ENCODE data around the gene UBE2F.
"Not testable (repeated sequence)": the region's sequence is repeated elsewhere in the genome, so short reads cannot be mapped to it uniquely, and the experiment has no call there.

UBE2F gene

DNA sequence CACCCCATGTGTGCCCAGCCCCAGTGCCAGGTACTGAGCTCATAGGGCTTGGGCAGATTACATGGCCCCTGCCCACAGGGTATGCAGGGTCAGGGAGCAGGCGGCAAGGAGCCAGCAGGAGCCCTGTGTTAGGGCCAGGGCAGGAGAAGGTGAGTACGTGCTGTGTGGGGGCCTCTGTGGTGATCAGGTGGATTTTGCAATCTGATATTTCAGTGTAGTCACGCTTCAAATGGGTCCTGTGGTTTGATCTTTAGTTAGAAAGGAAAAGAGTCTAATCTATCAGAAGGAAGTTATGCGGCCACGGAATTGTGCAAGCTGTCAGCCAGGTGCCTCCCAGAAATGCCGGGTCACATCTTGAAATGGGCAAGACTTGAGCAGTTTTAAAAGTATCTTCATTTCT is 13.9 kb downstream of the UBE2F start:
- DNase-seq = no peak

DNA sequence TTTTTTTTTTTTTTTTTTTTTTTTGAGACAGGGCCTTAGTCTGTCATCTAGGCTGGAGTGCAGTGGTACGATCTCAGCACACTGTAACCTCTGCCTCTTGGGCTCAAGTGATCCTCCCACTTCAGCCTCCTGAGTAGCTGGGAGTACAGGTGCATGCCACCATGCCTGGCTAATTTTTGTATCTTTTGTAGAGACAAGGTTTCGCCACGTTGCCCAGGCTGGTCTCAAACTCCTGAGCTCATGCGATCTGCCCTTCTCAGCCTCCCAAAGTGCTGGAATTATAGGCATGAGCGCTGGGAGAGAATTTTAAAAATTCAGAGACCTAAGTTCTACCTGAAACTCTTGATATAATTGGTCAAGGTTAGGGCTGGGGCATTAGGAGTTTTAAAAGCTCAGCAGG is 14.8 kb downstream of the UBE2F start:
- DNase-seq = not testable (repeated sequence)

DNA sequence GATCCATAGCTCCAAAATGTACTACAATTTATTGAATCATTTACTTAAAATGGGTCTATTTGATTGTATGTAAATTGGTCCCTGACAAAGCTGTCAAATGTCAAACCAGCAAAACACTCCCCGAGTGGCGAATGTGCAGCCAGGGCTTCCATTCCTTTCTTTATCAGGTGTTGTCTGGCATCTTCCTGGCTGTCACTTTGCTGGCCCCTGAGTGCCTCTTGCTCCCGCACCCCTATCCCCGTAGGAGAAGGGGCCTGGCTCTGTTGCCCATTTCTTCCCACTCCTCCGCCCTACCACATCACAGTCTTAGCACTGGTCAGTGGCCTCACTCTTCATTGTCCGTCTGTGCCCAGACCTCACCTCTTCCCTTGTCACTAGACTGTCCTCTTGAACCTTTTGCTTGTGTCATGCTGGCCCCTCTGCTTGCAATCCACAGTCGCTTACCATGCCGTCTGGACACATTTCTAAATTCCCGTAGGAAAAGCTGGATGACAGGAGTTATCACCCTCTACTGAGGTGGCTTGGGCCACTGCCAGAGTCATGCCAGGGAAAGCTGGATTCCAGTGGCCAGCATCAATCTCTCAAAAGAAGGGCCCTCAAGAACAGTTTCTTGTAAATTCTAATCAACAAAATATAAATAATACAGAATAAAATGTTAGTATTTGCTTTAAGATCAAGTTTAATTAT is 15.4 kb downstream of the UBE2F start:
- no peak for DNase-seq

DNA sequence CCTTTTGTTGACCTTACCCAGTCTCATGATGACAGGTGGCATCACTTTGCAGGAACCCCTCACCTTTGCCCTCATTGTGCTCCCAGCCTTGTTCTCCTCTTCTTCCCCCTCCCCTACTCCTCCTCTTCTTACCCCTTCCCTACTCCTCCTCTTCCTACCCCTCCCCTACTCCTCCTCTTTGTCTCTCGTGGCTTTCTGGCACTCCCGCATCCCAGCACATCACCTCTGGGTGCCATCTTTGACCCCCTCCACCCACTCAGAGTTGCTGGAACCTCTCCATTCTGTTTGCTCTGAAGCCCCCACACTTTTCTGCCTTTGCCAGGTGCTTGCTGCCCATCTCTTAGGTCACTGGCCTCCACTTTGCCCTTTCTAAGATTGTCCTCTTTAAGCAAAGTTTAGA is 17.1 kb downstream of the UBE2F start:
- no peak for DNase-seq

DNA sequence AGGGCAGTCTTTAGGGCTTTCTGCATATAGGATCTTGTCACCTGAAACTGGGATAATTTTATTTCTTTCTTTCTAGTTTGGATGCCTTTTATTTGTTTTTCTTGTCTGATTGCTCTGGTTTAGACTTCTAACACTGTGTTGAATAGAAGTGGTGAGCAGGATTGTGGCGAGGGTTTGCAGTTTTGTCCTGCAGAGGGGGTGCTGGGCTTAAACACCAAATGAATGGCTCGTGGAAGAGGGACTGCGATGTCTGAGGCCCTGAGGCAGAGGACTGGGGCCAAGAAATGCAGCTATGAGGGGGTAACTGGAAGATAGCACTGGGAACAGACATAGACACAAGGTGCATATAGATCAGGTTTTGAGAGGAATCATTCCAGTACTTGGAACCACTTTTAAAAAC is 20.5 kb downstream of the UBE2F start:
- no peak for DNase-seq

DNA sequence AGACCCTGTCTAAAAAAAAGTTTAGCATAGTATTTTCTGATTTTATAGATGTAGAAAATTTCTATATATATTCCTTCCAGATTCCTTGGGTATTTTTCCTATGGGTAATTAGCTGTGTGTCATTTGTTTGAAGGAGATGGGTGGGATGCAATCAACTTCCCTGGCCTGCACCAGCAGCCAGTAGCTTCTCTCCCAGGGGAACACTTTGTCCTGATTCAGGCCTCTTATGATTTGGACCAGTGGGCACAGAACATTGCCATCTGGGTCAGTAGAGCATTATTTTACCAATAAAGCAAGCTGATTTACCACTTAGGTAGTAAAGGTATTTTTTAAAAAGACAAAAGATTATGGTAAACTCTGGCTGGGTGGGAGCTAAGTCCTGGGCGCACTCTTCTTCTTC is 26.9 kb downstream of the UBE2F start:
- DNase-seq = no peak

DNA sequence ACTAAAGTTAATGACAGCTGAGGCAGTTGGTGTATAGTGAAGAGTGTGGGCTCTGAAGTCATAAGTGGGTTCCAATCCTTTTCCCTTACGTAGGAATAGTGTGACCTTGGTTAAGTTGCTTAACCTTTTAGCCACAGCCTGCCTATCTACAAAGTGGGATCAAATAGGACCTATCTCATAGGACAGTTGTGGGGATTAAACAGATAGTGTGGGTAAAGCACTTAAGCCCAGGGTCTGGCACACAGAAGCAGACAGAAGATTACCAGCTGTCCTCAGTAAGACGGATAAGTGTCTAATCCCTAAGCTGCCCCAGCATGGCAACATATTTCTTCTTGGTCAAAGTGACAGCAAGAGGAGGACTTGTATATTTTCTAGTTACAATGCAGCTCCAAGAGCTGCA is 28.2 kb downstream of the UBE2F start:
- no peak for DNase-seq

DNA sequence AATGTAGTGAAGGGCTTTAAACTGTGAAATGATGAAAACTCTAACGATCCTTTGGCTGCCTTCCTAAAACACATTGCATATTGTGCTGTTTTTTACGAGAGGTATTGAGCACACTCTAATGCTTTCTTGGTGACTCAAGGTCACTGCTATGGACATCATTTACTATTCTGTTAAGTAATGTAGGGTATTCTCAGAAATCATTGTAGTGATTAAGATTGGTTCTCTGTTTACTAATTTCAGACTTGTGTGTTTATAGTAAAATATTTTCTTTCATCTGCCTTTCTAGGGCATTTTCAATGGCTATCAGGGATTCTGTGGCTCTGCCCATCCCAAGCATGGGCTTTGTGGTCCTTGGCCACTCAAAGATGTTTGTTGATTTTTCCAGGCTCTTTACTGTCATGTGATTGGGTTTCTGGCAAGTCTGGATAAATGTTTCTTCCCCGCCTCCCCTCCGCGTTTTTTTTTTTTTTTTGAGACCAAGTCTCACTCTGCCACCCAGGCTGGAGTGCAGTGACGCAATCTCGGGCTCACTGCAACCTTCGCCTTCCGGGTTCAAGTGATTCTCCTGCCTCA is 29.3 kb downstream of the UBE2F start:
- no peak for DNase-seq

DNA sequence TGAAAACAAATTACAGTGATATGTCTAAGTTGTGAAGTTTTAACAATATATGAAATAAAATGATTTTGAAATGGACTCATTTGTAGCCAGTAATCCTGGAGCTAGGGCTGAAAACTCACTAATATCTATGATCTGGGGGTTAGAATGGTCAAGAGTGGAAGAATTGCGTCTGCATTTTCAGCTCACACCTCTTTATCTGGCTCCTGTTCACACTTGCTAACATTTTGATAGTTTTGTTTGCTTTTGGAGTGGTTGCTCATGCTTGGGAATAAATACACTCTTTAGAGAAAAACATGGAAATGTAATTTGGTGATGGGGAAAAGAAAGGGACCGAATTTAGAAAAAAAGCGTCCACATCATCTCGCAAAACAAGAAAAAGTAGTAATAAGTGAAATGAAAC is 30.7 kb downstream of the UBE2F start:
- no peak for DNase-seq

DNA sequence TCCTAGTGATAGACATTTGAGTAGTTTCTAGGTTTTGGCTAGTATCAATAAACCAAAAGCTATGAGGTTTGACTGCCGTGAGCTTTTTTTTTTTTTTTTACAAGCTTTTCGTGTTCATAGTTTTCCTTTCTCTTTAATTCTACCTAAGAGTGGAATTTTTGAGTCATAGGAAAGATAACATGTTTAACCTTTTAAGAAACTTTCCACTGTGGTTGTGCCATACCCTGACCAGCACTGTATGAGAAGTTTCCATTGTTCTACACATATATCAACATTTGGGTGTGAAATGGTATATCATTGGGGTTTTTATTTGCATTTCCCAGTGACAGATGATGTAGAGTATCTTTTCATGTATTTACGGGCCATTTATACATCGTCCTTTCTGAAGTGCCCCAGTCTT is 31.7 kb downstream of the UBE2F start:
- no peak for DNase-seq

DNA sequence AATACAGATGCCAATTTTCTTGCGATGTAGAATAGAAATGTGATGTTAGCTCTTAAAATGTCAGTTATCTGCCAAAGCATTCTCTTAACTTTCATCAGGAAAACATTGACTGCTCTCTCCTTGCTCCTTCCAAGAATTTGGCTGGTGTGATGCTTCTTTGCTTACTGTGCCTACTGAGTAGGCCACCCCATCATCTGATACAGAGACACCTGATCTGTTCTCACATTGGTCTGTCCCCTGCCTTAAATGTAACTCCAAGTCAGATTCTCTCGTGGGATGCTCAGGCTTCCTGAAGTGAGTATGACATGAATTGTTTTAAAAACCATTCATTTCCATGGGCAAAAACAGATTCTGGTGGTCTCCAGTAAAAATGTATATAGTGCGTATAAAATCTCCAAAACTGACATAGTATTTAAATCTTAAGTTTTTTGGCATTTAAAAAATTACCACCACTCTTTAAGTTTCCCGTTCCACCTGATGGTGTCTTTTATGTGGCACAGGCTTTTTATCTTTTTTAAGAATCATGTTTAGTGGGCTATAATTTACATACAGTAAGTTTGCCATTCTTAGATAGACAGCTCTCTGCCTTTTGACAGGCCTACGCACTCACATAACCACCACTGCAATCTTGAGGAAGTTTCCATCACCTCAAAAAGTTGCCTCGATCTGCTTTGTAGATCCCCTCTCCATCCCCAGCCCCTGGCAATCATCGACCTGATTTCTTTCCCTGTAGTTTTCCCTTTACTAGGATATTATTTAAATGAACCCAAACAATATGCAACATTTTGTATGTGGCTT is 36.6 kb downstream of the UBE2F start:
- DNase-seq = no peak

DNA sequence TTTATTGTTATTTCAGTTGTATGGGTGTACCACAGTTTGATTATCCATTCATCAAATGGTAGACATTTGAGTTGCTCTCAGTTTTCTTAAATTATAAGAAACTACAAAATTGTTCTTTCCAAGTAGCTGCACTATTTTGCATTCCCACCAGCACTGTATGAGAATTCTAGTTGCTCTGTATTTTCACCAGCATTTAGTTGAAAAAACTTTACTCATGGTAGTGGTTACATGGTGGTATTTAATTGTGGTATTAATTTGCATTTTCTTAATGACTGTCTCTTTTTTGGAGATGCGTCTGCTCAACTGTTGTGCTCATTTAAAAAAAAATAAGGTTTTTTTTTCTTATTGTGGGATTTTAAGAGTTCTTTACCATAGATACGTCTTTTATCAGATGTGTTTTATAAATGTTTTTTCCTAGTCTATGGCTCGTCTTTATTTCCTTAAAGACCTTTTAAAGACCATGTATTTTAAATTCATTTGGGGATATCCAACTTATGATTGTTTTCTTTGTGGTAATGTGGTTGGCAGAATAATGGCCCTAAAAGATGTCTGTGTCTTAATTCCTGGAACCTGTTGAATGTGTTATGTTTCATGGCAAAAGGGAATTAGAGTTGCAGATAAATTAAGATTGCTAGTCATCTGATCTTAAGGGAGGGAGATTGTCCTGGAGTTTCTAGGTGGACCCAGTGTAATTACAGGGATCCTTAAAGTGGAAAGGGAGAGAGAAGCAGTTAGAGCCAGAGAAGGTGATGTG is 37.4 kb downstream of the UBE2F start:
- DNase-seq = no peak

DNA sequence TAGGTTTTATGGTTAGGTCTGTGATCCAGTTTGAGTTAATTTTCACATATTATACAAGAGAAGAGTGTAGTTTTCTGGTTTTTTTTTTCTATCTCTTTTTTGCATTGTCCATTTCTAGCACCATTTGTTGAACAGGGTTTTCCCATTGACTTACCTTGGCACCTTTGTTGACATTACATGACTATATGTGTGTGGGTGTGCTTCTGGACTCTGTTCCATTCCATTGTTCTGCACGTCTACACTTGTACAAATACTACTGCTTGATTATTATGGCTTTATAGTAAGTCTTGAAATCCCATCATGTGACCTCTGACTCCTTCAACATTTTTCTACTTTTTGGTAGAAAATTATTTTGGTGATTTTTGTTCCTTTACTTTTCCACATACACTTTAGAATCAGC is 38.7 kb downstream of the UBE2F start:
- DNase-seq = no peak

DNA sequence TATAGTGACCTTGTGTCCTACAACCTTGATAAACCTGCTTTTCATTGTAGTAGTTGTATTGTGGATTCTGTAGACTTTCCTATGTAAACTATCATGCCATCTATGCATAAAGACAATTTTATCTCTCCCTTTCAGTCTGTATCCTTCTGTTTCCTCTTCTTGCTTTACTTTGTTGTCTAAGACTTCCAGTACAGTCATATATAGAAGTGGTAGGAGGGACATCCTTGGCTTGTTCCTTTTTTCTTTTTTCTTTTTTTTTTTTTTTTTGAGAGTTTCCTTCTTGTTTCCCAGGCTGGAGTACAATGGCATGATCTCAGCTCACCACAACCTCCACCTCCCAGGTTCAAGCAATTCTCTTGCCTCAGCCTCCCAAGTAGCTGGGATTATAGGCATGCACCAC is 39.7 kb downstream of the UBE2F start:
- no peak for DNase-seq

DNA sequence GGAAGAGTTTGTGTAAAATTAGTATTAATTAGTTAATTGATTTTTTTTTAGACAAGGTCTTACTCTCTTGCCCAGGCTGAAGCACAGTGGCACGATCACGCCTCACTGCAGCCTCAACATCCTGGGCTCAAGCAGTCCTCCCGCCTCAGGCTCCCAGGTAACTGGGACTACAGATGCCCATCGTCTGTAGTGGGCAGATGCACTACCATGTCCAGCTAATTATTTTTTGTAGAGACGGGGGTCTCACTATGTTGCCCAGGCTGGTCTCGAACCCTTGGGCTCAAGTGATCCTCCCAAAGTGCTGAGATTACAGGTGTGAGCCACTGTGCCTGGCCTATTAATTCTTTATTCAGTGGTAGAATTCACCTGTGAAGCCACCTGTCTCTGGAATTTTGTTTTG is 41.1 kb downstream of the UBE2F start:
- DNase-seq = no peak

DNA sequence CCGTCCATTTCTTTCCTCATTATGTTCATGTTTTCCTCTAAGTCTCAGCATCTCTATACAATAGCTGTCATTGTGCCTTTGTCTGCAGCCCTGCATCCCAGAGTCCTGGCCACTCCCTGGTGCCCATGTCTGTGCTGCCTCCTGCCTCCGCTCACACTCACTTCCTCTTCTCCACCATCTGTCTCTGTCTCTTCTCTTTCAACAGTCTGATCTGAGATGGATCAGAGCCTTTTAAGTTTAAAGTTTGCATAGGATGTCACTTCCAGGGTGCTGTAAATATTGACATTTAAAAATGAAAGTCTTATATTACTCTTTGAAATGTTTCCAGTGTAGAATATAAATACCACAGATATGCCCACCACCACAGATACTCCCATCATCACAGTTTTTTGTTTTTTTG is 42.7 kb downstream of the UBE2F start:
- no peak for DNase-seq

DNA sequence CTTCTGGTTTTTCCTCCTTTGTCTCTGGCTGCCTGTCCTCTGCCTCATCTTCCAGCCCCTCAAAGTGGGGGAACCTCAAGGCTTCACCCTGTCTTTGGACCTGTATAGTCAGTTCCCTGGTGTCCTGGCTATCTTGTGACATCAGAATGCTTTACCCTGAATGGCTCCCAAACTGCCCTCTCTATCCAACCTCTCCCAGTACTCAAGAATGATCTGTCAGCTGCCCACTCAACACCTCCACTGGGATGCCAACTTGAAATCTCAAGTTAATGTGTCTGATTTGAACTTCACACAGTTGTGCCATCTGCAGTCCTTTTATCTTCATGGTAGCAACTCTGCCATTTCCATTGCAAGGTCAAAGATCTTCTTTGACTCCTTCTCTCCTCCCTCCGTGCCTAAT is 43.8 kb downstream of the UBE2F start:
- DNase-seq = no peak

DNA sequence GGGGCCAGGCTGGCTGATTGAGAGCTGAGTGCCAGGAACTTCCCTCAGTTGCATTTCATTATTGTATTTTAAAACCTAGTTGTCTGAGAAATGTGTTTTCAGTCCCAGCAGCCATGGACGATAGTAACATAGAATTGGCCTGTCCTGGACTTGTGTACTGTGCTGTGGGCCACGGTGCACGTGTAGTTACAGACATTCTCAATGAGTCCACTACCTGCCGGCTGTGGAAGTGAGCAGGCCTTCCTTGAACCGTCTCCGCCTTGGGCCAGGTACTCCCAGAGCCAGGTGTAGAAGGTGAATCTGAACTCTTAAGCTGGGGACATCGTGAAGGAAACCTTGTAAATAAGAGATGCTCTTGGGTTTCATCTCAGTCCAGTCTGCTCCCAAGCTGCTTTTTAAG is 47.0 kb downstream of the UBE2F start:
- DNase-seq = no peak

DNA sequence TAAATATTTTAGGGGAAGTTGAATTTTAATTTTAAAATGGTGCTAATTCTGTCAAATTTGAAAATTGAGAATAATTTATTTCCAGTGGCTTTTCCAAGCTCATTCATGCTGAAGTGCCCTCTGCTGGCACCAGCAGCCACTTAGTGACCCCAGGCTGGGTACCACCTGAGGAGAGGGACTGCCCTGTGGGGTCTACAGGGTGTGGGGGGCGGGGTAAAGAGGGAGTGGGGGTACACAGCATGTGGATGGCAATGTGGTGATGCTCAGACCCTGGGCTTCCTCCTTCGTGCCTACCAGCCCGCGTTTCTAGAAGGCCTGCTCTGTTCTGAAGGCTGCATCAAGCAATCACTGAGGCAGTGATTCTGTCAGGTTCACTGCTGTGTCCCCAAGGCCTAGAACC is 48.9 kb downstream of the UBE2F start:
- DNase-seq = no peak

DNA sequence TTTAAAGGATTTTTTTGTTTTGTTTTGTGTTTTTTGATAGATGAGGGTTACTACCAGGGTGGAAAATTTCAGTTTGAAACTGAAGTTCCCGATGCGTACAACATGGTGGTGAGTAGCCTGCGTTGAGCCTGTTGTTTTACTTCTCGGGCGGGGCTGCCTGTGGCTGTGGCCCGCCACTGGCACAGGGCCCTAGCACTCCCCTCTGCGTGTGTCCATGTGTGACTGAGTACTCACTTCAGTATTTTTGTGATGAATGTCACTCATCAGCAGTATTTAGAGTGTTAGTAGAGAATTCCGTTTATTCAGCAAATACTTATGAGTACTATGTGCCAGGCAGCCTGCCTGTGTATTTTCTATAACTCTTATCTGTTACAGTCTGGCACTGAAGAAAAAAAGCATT is 49.7 kb downstream of the UBE2F start:
- DNase-seq = no peak

DNA sequence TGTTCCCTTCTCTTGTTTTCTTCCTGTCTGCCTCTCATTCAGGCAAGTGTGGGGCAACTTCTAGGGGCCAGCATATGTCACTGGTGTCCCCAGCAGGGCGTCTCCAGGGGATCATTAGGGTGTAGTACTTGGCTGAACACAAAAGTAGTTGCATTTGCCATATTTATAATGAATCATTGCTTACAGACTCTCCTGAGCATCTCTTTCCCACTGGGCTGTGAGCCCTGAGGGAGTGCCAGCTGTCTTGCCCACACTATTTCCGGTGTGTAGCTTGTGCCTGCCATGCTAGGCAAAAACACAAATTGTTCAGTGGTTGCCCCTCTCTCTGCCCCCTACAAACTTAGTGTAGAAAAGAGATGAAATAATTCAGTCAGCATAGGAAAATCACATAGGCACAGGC is 53.1 kb downstream of the UBE2F start:
- DNase-seq = no peak

DNA sequence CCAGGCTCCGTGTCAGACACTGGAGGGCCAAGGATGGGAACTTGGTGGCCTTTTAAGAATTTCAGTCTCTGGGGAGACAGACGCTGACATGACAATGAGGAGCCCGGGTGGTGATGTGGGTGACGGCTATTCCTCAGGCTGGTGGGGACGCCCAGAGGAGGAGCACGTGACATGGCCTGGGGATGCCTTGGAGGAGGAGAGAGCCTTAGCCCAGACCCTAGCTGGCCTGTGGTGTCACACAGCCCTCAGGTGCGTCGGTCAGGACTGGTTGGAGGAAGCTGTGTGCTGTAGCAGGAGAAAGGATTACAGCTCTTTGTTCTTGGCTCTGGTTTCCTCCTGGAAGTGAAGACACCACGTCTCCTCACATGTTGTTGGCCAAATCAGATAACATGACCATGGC is 54.0 kb downstream of the UBE2F start:
- DNase-seq = no peak

DNA sequence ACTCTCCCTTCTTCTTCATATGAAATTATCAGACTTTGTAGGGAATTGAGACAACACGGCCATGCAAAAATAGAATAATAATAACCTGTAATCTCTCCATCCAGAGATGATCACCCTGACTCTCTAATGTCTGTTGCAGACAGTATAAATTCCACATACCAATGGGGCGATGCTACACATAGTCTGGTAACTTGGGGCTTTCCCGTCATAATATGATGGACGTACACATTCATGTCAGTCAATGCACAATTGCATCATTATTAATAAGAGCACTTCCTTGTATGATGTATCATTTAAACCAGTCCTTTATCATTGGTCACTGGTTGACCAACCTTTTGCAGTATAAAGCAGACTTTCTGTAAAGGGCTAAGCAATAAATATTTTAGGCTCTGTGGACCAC is 54.5 kb downstream of the UBE2F start:
- DNase-seq = no peak
